ENCODE measurements around the gene C2.

DNA sequence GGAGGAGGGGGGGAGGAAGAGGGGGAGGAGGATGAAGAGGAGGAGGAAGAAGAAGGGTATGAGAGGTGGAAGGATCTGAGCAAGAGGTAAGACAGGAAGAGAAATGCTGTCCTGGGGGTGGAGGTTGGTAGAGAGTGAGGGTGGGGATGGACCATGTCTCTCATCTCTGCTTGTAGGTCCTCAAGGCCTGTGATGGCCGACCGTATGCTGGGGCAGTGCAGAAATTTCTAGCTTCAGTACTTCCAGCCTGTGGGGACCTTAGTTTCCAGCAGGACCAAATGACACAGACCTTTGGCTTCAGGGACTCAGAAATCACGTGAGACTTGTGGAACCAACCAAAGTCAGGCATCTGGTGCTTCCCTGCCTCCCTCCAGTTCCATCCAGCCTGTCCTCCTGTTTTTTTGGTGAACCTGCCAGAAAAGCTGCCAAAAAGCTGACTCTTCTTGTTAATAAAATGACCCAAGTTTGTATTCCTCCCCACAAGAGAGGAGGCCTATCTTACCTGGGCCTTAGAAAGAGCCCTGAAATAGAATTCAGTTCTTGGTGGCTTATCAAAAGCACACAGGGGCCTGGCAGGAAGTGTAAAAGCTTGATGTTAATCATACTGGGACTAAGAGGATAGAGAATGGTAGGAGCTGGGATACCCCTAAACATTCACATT, 51.9 kb downstream of the C2 start:
- TF ChIP-seq CTCF (IDR thresholded peaks at IDR 0.05 in 4 of 5, conservative IDR thresholded peaks at IDR 0.05 in 1 of 5) (no peak), POLR2A (IDR thresholded peaks at IDR 0.05) (no peak)

Measured in gastrocnemius medialis (tissue), 4 donors.